H9 (cell line): ENCODE data around the gene NFIL3. TPM values are rescaled to one million over a fixed set of nuclear protein-coding genes. Genes with fewer than 3 reads are reported as not detected.

Experiments used
- DNase-seq: peaks from one replicate; pipeline ENCODE4 v3.0.0-alpha.2; 2017
- H2AFZ ChIP-seq: one replicate; pipeline ENCODE4 v1.6.1; 2013; ENCODE audit warnings: mild to moderate bottlenecking, low read length, control low read depth, moderate library complexity
- H2AK5ac ChIP-seq: 2 replicates; pipeline ENCODE4 v1.6.1; 2013; ENCODE audit warnings: low read length, control low read depth, mixed read lengths; ENCODE audit not compliant: insufficient read length
- H2BK120ac ChIP-seq: one replicate; pipeline ENCODE4 v1.6.1; 2013; ENCODE audit warnings: low read depth, mild to moderate bottlenecking, low read length, control low read depth, inconsistent platforms; ENCODE audit not compliant: poor library complexity, severe bottlenecking
- H2BK12ac ChIP-seq: 2 replicates; pipeline ENCODE4 v1.6.1; 2013; ENCODE audit warnings: low read length, control low read depth, mixed read lengths, low read depth; ENCODE audit not compliant: insufficient read length
- H2BK15ac ChIP-seq: 2 replicates; pipeline ENCODE4 v1.6.1; 2013; ENCODE audit warnings: low read depth, low read length, control low read depth
- H2BK20ac ChIP-seq: one replicate; pipeline ENCODE4 v1.6.1; 2013; ENCODE audit warnings: low read depth, mild to moderate bottlenecking, low read length, control low read depth, inconsistent platforms; ENCODE audit not compliant: poor library complexity, severe bottlenecking
- H2BK5ac ChIP-seq: 2 replicates; pipeline ENCODE4 v1.6.1; 2013; ENCODE audit warnings: low read length, control low read depth, mixed read lengths; ENCODE audit not compliant: insufficient read length
- H3K14ac ChIP-seq: 2 replicates; pipeline ENCODE4 v1.6.1; 2013; ENCODE audit warnings: low read length, control low read depth; ENCODE audit not compliant: insufficient read depth
- H3K18ac ChIP-seq: 2 replicates; pipeline ENCODE4 v1.6.1; 2013; ENCODE audit warnings: low read depth, mild to moderate bottlenecking, mixed read lengths, low read length, control low read depth; ENCODE audit not compliant: insufficient read length
- H3K23ac ChIP-seq: 2 replicates; pipeline ENCODE4 v1.6.1; 2013; ENCODE audit warnings: low read length, control low read depth, mixed read lengths, low read depth; ENCODE audit not compliant: insufficient read length
- H3K23me2 ChIP-seq: 2 replicates; pipeline ENCODE4 v1.6.1; 2013; ENCODE audit warnings: low read depth, mild to moderate bottlenecking, mixed read lengths, low read length, control low read depth; ENCODE audit not compliant: insufficient read length, poor library complexity, severe bottlenecking
- H3K27ac ChIP-seq: 2 replicates; pipeline ENCODE4 v1.5.1; 2013; ENCODE audit warnings: low read length, control low read depth, mixed read lengths, low read depth; ENCODE audit not compliant: insufficient read length
- H3K27me3 ChIP-seq: 2 replicates; pipeline ENCODE4 v1.6.1; 2013; ENCODE audit warnings: low read length, control low read depth, inconsistent platforms; ENCODE audit not compliant: insufficient read depth
- H3K4ac ChIP-seq: 2 replicates; pipeline ENCODE4 v1.6.1; 2013; ENCODE audit warnings: low read depth, mild to moderate bottlenecking, control low read depth, inconsistent platforms, low read length, moderate library complexity
- H3K4me1 ChIP-seq: 2 replicates; pipeline ENCODE4 v1.6.1; 2013; ENCODE audit warnings: low read length, control low read depth, inconsistent platforms; ENCODE audit not compliant: insufficient read depth
- H3K4me2 ChIP-seq: 2 replicates; pipeline ENCODE4 v1.6.1; 2013; ENCODE audit warnings: low read length, control low read depth, mixed read lengths; ENCODE audit not compliant: insufficient read length, insufficient read depth
- H3K56ac ChIP-seq: 2 replicates; pipeline ENCODE4 v1.6.1; 2013; ENCODE audit warnings: low read depth, mild to moderate bottlenecking, mixed read lengths, low read length, control low read depth; ENCODE audit not compliant: insufficient read length
- H3K79me1 ChIP-seq: 2 replicates; pipeline ENCODE4 v1.6.1; 2013; ENCODE audit warnings: low read depth, mild to moderate bottlenecking, moderate library complexity, low read length, control low read depth, inconsistent platforms; ENCODE audit not compliant: insufficient read depth, poor library complexity, severe bottlenecking
- H3K79me2 ChIP-seq: 2 replicates; pipeline ENCODE4 v1.6.1; 2013; ENCODE audit warnings: low read length, control low read depth, inconsistent platforms; ENCODE audit not compliant: insufficient read depth
- H3K9ac ChIP-seq: 2 replicates; pipeline ENCODE4 v1.6.1; 2013; ENCODE audit warnings: low read length, control low read depth, mixed read lengths; ENCODE audit not compliant: insufficient read length; ENCODE audit errors: extremely low read depth
- H3K9me3 ChIP-seq: one replicate; pipeline ENCODE4 v1.6.1; 2013; ENCODE audit warnings: low read depth, low read length, inconsistent platforms; ENCODE audit not compliant: control insufficient read depth
- H3T11ph ChIP-seq: one replicate; pipeline ENCODE4 v1.6.1; 2013; ENCODE audit warnings: mild to moderate bottlenecking, low read length, control low read depth, inconsistent platforms
- H4K20me1 ChIP-seq: one replicate; pipeline ENCODE4 v1.6.1; 2013; ENCODE audit not compliant: control insufficient read depth, insufficient read length, insufficient read depth
- H4K5ac ChIP-seq: 2 replicates; pipeline ENCODE4 v1.6.1; 2013; ENCODE audit warnings: low read depth, mild to moderate bottlenecking, mixed read lengths, low read length, control low read depth; ENCODE audit not compliant: insufficient read length
- H4K8ac ChIP-seq: replicated peaks from 2 replicates; pipeline ENCODE4 v1.6.1; 2013; ENCODE audit warnings: low read length, control low read depth, mixed read lengths, low read depth; ENCODE audit not compliant: insufficient read length
- H4K91ac ChIP-seq: 2 replicates; pipeline ENCODE4 v1.6.1; 2013; ENCODE audit warnings: low read depth, mild to moderate bottlenecking, moderate library complexity, mixed read lengths, low read length, control low read depth; ENCODE audit not compliant: insufficient read length
- H3K27ac Mint-ChIP-seq, 3 experiments: 2 replicates in 2 of 3; 3 replicates in 1 of 3; pipeline ENCODE4 v1.8.0; 2020 to 2021; ENCODE audit warnings: mixed read lengths in 3 of 3, mild to moderate bottlenecking in 1 of 3, moderate library complexity in 1 of 3
- H3K27me3 Mint-ChIP-seq: 2 replicates; pipeline ENCODE4 v1.8.0; 2021; ENCODE audit warnings: low read depth, mild to moderate bottlenecking, moderate library complexity, mixed read lengths
- H3K36me3 Mint-ChIP-seq, 3 experiments: 2 replicates in 2 of 3; 3 replicates in 1 of 3; pipeline ENCODE4 v1.8.0; 2020 to 2021; ENCODE audit warnings: low read depth in 3 of 3, mixed read lengths in 3 of 3; ENCODE audit not compliant: insufficient read depth in 1 of 3
- H3K4me1 Mint-ChIP-seq, 2 experiments: 2 replicates each; pipeline ENCODE4 v1.8.0; 2020; ENCODE audit warnings: mixed read lengths in 2 of 2
- H3K4me3 Mint-ChIP-seq, 2 experiments: 2 replicates in 1 of 2; 3 replicates in 1 of 2; pipeline ENCODE4 v1.8.0; 2020 to 2021; ENCODE audit warnings: mild to moderate bottlenecking in 2 of 2, mixed read lengths in 2 of 2, moderate library complexity in 1 of 2
- H3K9me3 Mint-ChIP-seq, 2 experiments: 2 replicates in 1 of 2; 3 replicates in 1 of 2; pipeline ENCODE4 v1.8.0; 2020; ENCODE audit warnings: mild to moderate bottlenecking in 2 of 2, mixed read lengths in 2 of 2, moderate library complexity in 1 of 2
- WGBS: extraction: QIAGEN DNeasy Blood & Tissue Kit; methylation state at CpG from one replicate; pipeline ENCODE4 v1.1.7; 2013; ENCODE audit warnings: missing lambda C conversion rate, low lambda C conversion rate, mixed read lengths; ENCODE audit not compliant: insufficient read length; ENCODE audit errors: extremely low coverage; 5-methylcytosine and 5-hydroxymethylcytosine counted together
- total RNA-seq: library from RNA; stranded (reverse); gene quantifications from 2 replicates; pipeline ENCODE4 v1.2.1, GENCODE V29; 2021
- TF ChIP-seq, protein P1 (sequence below): fragments of 200-600 bp; sonication (generic); conservative IDR thresholded peaks from 3 replicates; pipeline ENCODE4 v1.8.0; 2021; ENCODE audit warnings: antibody characterized with exemption, mild to moderate bottlenecking

Gene NFIL3
- total RNA-seq, 1 experiment from 2014 or later = 8.4 TPM

DNA sequence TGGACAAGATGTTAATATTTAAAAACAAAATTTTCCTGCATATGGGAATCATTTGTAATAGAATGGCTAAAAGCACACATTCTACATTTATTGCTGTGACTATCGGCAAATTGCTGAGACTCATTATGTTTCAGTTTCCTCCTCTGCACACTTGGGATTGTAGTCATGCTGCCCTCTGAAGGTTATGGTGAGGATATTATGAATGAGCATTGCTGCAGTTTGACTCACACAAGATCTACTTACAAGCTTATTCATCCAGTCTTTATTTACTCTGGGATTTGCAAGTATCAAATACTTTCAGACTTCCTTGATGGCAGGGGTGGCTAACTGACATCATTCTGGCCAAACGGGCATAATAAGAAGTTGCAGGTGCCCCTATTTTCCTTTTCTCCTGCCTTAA lies 9.5 kb upstream of the NFIL3 start:
- Histone ChIP-seq H3K18ac (no peak overlapping the region), H3K4me1 (no peaks in the 10 kb centered on the region), H3K9ac (no peak overlapping the region), H3K56ac (no peak overlapping the region), H2BK15ac (no peak overlapping the region), H3K27me3 (no peaks in the 10 kb centered on the region), H4K91ac (no peak overlapping the region), H2AFZ (no peak overlapping the region), H2BK12ac (no peak overlapping the region), H4K20me1 (no peaks in the 10 kb centered on the region), H4K8ac (no peak overlapping the region), H4K5ac (no peak overlapping the region), H3K23me2 (no peaks in the 10 kb centered on the region), H2AK5ac (no peak overlapping the region), H3K79me2 (no peaks in the 10 kb centered on the region), H3K9me3 (no peaks in the 10 kb centered on the region), H3T11ph (no peak overlapping the region), H3K14ac (no peak overlapping the region), H3K23ac (no peak overlapping the region), H2BK5ac (no peak overlapping the region), H3K27ac (no peak overlapping the region), H3K79me1 (no peaks in the 10 kb centered on the region), H3K4ac (no peak overlapping the region), H2BK20ac (no peak overlapping the region), H2BK120ac (no peak overlapping the region), H3K4me2 (no peak overlapping the region)
- H3K27me3 Mint-ChIP-seq = peaks cover 6% of the 10 kb centered on the region
- no peak overlapping the region for H3K27ac Mint-ChIP-seq
- no peak for DNase-seq
- no peaks in the 10 kb centered on the region for H3K9me3 Mint-ChIP-seq
- no peak overlapping the region for H3K4me3 Mint-ChIP-seq
- TF ChIP-seq, protein P1, sequence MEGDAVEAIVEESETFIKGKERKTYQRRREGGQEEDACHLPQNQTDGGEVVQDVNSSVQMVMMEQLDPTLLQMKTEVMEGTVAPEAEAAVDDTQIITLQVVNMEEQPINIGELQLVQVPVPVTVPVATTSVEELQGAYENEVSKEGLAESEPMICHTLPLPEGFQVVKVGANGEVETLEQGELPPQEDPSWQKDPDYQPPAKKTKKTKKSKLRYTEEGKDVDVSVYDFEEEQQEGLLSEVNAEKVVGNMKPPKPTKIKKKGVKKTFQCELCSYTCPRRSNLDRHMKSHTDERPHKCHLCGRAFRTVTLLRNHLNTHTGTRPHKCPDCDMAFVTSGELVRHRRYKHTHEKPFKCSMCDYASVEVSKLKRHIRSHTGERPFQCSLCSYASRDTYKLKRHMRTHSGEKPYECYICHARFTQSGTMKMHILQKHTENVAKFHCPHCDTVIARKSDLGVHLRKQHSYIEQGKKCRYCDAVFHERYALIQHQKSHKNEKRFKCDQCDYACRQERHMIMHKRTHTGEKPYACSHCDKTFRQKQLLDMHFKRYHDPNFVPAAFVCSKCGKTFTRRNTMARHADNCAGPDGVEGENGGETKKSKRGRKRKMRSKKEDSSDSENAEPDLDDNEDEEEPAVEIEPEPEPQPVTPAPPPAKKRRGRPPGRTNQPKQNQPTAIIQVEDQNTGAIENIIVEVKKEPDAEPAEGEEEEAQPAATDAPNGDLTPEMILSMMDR = no peak
- no peaks in the 10 kb centered on the region for H3K4me1 Mint-ChIP-seq
- no peaks in the 10 kb centered on the region; a peak in 1 of 7 replicates for H3K36me3 Mint-ChIP-seq
- no CpG with 5 or more reads among the region's 2 CpGs for WGBS
